ENCODE measurements around the gene ANO6.

ANO6 gene

DNA sequence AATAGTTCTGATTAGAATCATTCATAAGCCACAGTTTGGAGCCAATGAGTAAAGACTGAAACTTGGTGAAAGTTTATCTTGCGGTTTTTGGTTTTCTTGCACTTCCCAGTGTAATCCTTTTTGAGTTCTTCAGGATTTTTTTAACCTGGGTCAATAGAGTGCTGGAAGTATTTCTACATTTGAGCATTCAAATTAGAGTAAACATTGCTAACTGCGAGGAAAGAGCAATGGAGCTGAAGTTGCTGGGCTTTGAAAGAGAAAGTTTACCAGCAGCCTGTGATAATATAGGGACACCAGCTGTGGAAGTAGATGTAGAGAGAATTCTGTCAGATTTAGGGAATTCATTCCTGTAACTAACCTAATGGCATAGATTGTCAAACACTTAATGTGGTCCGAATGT is 30.3 kb downstream of the ANO6 start:
- no peak for DNase-seq (ENCODE audit: extremely low read depth, low read depth)
- no peak for TF ChIP-seq CTCF (IDR thresholded peaks at IDR 0.05; ENCODE audit: low read depth, low read length)

GRCh38 chr12:45247589-45247988 is 31.7 kb downstream of the ANO6 start:
- no peak for DNase-seq (ENCODE audit: extremely low read depth, low read depth)
- no peak for TF ChIP-seq CTCF (IDR thresholded peaks at IDR 0.05; ENCODE audit: low read depth, low read length)

- no peak for TF ChIP-seq CTCF (IDR thresholded peaks at IDR 0.05; ENCODE audit: low read depth, low read length)
- no peak for DNase-seq (ENCODE audit: extremely low read depth, low read depth)
Observed at GRCh38 chr12:45248095-45248494, 32.2 kb downstream of the ANO6 start.

DNA sequence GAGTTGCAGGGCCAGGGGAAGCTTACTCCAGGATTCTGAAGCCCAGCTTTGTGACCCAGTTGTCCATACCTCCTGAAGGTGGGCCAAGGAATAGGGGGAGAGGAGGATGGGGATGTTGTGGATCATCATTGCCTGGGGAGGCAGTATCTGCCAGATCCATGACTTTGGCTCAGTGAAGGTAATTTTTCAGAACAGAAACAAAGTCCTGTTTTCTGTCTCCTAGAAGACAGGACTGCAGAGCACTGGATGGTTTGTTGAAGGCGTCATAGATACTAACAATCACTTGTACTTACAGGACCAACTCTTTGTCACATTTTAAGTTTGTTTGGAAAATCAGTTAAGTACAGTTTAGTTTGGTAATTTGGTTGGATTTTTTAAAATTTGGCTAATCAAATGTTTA is 38.4 kb downstream of the ANO6 start:
- DNase-seq (ENCODE audit: extremely low read depth, low read depth) = no peak
- TF ChIP-seq CTCF (IDR thresholded peaks at IDR 0.05; ENCODE audit: low read depth, low read length) = no peak

DNA sequence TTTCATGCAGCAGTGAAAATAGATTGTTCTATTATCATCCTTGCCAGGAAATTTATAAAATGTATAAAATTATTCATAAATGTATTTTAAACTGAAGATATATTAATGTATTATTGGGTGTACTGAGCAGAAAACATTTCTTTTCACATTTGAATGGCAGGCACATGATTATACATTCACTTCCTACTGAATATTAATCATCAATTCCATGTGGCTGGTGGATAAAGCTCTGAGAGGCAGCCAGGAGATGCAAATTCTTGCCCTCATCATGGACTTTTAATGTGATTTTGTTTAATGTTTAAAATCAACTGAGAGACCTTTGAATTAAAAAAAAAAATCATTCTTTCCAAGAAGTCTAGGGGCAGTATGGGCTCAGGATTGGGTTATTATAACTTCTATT is 40.8 kb downstream of the ANO6 start:
- no peak for TF ChIP-seq CTCF (IDR thresholded peaks at IDR 0.05; ENCODE audit: low read depth, low read length)
- no peak for DNase-seq (ENCODE audit: extremely low read depth, low read depth)

DNA sequence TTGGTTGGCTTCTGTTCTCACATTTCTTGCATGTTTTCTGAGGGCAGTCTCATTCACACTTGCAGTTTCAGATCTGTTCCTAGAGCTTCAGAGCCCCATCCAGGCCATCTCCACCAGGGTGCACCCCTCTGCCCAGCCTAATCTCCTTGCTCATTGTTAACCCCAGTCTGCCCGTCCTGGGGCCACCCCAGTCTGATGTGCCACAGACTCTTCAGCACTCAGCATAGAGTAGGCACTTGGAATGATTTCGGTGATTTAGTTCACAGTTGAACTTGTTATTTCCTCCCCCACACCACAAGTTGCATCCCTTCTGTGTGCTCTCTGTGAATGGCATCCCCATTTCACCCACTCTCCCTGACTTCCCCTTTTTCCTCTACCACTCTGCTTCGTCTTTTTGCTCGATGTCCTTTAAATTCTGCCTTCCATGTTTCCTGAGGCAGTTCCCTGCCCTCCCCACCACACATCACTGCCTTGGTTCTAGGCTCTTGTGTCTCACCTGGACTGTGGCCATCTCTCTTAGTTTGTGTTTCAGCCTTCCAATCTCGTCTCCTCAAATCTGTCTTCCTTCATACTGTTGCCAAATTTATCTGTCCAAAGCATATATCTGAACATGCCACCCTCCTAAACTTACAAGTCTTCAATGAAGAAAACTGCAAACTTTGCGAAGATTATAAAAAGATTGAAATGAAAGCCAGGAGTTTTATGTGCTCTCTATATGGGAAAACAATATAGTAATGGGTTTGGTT is 41.5 kb downstream of the ANO6 start:
- DNase-seq (ENCODE audit: extremely low read depth, low read depth) = no peak
- no peak for TF ChIP-seq CTCF (IDR thresholded peaks at IDR 0.05; ENCODE audit: low read depth, low read length)

DNA sequence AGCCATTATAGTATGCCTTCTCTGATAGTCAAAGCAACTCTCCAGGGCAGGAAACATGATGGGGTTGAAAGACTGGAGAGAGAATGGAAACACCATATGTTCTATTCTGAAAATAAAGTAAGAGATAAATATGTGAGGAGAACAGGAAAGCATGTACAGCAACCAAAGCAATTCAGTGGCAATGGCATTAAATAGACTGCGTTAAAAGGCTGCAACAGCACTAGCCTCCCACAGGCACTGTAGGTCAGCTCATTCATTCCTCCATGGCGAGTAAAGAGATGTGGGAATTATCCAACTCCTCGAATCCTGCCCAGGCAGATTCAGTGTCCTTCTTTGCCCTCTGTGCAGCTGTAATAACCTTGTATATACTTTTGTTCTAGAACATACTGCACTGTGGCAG is 43.8 kb downstream of the ANO6 start:
- TF ChIP-seq CTCF (IDR thresholded peaks at IDR 0.05; ENCODE audit: low read depth, low read length) = no peak
- no peak for DNase-seq (ENCODE audit: extremely low read depth, low read depth)

Measured in AG09319 (cell line).